H1 (cell line): Measurements from ENCODE around the gene MICA.

Experiments
- CHD7 ChIP-seq: fragments of 300-600 bp; sonication (generic); IDR thresholded peaks from 2 replicates; pipeline ENCODE4 v1.7.1; 2012; ENCODE audit warnings: low read length, moderate library complexity, mild to moderate bottlenecking, inconsistent platforms; ENCODE audit not compliant: insufficient replicate concordance
- CTCF ChIP-seq, 3 experiments: IDR thresholded peaks; 1 replicate in 2 of 3; 2 replicates in 1 of 3; pipeline versions ENCODE4 v1.5.1 to v1.6.1; 2011; ENCODE audit warnings: low read length in 3 of 3, mild to moderate bottlenecking in 3 of 3, inconsistent platforms in 2 of 3, low read depth in 1 of 3, moderate library complexity in 1 of 3; ENCODE audit not compliant: insufficient read depth in 1 of 3; ENCODE audit errors: control extremely low read depth in 1 of 3
- E2F6 ChIP-seq: IDR thresholded peaks from 2 replicates; pipeline ENCODE4 v1.6.1; 2012; ENCODE audit warnings: inconsistent platforms
- HDAC6 ChIP-seq: IDR thresholded peaks from one replicate; pipeline ENCODE4 v1.7.1; 2012; ENCODE audit warnings: low read depth, mild to moderate bottlenecking, inconsistent platforms, low read length, moderate library complexity

- no peak for TF ChIP-seq HDAC6
- TF ChIP-seq E2F6: no peak
- no peak for TF ChIP-seq CHD7
- no peak for TF ChIP-seq CTCF (IDR thresholded peaks at IDR 0.05; ENCODE audit: control extremely low read depth in 1 of 3, insufficient read depth in 1 of 3, low read depth in 1 of 3, low read length in 3 of 3)
These were observed 57.1 kb downstream of the MICA start for GRCh38 chr6:31460361-31461025.
